ENCODE measurements around the gene MOB2.
"Not testable (repeated sequence)": the region's sequence is repeated elsewhere in the genome, so short reads cannot be mapped to it uniquely, and the experiment has no call there.

Gene MOB2

DNA sequence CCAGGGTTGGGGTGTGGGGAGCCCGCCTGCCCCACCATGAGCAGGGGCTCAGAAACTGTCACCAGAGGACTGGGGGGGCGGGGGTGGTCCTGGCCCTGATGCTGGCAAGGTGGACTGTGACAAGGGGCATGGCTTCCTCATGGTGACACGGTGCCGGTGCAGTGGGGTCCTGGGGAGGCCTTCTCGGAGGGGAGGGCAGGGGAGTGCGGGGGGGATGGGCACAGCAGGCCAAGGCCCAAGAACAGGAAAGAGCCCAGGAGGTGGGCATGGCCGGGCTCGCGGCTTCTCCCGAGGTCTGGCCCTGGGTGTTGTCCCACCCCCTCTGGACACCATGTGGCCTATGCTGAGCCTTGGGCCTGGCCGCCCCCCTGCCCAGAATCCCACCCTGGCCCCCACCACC, 47.2 kb downstream of the MOB2 start:
- ATAC-seq, result no peak

- no peak for ATAC-seq
Observed at GRCh38 chr11:1438967-1439330, 47.6 kb downstream of the MOB2 start.

GRCh38 chr11:1438261-1438966, 48.2 kb downstream of the MOB2 start:
- no peak for ATAC-seq

GRCh38 chr11:1437500-1437899, 49.1 kb downstream of the MOB2 start:
- ATAC-seq, result no peak

DNA sequence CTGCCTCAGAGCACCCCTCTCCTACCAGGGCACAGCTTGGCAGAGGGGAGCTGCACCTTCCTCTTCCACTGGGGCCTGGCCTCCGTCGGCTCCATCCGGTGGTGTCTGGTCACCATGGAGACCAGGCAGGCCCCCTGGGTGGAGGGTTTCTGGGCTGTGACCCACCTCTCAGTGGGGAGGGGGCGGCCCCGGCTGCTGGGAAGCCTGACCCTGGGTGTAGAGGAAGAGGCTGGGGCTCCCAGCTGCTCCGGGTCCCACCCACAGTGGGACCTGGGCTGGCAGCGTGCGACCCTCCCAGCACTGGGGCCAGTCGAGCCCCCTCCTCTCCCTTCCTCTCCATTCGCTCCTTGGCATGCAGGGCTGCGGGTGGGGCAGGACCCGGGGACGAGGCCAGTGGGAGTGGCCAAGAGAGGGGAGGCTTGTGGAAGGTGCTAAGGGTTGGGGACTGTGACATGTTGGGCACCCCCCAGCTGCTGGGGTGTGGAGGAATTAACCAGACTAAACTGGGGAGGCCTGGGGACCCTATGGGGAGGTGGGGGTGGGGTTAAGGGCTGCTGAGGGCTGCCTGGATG, 50.0 kb downstream of the MOB2 start:
- no peak for ATAC-seq

- ATAC-seq, result no peak
Observed at GRCh38 chr11:1435820-1436467, 50.6 kb downstream of the MOB2 start.

- not testable (repeated sequence) for ATAC-seq
Observed at GRCh38 chr11:1435479-1435819, 51.1 kb downstream of the MOB2 start.

- no peak for ATAC-seq
Observed at GRCh38 chr11:1433977-1434640, 52.5 kb downstream of the MOB2 start.

- no peak for ATAC-seq
Observed at GRCh38 chr11:1433568-1433967, 53.0 kb downstream of the MOB2 start.

DNA sequence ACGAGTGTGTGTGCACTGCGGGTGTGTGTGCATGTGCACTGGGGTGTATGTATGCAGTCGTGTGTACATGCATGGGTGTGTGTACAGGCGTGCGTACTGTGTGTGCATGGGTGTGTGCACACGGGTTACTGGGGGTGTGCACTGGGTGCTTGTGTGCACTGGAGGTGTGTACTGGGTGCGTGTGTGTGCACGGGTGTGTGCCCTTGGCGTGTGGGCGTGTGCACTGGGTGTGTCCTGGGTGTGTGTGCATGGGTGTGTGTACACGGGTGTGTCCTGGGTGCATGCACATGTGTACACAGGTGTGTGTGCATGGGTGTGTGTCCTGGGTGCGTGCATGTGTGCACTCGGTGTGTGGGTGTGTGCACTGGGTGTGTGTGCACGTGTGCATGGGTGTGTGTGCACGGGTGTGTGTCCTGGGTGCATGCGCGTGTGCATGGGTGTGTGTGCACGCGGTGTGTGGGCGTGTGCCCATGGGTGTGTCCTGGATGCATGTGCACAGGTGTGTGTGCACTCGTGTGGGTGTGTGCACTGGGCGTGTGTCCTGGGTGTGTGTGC, 57.7 kb downstream of the MOB2 start:
- no peak for ATAC-seq

- ATAC-seq, result no peak
Observed at GRCh38 chr11:1425439-1425838, 61.1 kb downstream of the MOB2 start.

- ATAC-seq, result no peak
Observed at GRCh38 chr11:1425006-1425405, 61.6 kb downstream of the MOB2 start.

GRCh38 chr11:1423406-1423805, 63.2 kb downstream of the MOB2 start:
- ATAC-seq, result not testable (repeated sequence)

GRCh38 chr11:1422981-1423380, 63.6 kb downstream of the MOB2 start:
- no peak for ATAC-seq

GRCh38 chr11:1422481-1422880, 64.1 kb downstream of the MOB2 start:
- no peak for ATAC-seq

DNA sequence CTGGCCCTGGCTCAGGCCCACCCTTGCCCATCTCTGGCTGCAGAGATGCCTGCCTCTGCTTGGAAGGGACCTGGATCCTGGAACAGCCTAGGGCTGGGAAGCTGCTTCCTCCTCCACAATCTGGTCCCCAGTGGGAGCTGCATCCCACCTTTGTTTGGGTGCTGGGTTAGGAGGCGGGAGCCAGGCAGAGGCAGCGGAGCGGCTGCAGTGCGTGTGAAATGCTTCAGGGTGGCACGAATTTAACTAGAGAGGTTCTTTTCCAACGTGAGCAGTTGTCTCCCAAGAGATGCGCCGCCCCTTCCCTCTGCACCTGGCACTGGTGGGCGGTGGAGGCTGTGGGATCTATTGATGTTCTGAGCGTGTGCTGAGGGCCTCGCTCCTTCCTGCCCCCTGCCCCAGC, 65.3 kb downstream of the MOB2 start:
- no peak for ATAC-seq

DNA sequence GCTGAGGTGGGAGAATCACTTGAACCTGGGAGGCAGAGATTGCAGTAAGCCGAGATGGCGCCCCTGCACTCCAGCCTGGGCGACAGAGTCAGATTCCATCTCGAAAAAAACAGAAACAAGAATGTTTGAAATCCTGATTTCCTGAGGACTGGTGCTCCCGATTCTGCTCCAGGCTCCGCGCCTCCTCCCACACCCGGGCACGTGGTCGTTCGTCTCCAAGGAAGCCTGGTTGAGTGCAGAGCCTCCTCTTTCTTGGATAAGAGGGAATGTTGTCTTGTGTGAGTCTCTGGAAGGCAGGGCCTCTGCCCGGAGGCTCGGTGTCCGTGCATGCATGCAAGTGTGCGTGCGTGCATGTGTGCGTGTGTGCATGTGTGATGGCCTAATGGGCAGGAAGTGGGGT, 66.8 kb downstream of the MOB2 start:
- ATAC-seq, result no peak

Data from activated CD4-positive, CD25-positive, alpha-beta regulatory T cell treated with anti-CD3 and anti-CD28 coated beads, Interleukin-2, amount 50 U/mL, for 24 hours (primary cell).